Uterus (tissue), 2 donors: ENCODE results near the gene CAND2.
"Not testable (repeated sequence)": the region's sequence is repeated elsewhere in the genome, so short reads cannot be mapped to it uniquely, and the experiment has no call there.

Source experiments
- POLR2A ChIP-seq, 2 donors: fragments of 450-650 bp; IDR thresholded peaks; one replicate each; pipeline ENCODE4 v1.6.1; 2016; ENCODE audit warnings: antibody characterized with exemption in 2 of 2, mild to moderate bottlenecking in 1 of 2, moderate library complexity in 1 of 2
- TF ChIP-seq, protein P1 (sequence below), 4 experiments: fragments of 200-600 bp in 2 of 4; fragments of 450-650 bp in 2 of 4; sonication (generic) in 2 of 4; IDR thresholded peaks; one replicate each; pipeline ENCODE4 v1.5.1; 2016 to 2019; ENCODE audit warnings: antibody characterized with exemption in 4 of 4, mild to moderate bottlenecking in 2 of 4, moderate library complexity in 1 of 4

DNA sequence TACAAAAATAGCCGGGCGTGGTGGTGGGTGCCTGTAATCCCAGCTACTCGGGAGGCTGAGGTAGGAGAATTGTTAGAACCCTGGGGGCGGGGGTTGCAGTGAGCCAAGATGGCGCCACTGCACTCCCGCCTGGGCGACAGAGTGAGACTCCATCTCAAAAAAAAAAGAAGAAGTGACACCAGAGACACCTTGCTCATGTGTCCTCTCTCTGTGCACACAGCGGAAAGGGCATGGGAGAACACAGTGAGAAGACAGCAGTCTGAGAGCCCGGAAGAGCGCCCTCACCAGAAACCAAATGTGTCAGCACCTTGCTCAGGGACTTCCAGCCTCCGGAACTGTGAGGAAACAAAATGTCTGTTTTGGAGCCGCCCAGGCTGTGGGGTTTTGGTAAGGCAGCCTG, 85.4 kb downstream of the CAND2 start:
- TF ChIP-seq, protein P1, sequence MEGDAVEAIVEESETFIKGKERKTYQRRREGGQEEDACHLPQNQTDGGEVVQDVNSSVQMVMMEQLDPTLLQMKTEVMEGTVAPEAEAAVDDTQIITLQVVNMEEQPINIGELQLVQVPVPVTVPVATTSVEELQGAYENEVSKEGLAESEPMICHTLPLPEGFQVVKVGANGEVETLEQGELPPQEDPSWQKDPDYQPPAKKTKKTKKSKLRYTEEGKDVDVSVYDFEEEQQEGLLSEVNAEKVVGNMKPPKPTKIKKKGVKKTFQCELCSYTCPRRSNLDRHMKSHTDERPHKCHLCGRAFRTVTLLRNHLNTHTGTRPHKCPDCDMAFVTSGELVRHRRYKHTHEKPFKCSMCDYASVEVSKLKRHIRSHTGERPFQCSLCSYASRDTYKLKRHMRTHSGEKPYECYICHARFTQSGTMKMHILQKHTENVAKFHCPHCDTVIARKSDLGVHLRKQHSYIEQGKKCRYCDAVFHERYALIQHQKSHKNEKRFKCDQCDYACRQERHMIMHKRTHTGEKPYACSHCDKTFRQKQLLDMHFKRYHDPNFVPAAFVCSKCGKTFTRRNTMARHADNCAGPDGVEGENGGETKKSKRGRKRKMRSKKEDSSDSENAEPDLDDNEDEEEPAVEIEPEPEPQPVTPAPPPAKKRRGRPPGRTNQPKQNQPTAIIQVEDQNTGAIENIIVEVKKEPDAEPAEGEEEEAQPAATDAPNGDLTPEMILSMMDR (IDR thresholded peaks at IDR 0.05), result not testable (repeated sequence)
- TF ChIP-seq POLR2A (IDR thresholded peaks at IDR 0.05), result not testable (repeated sequence)
